ENCODE measurements around the gene SIX1. TPM values are rescaled to one million over a fixed set of nuclear protein-coding genes. Genes with fewer than 3 reads are reported as not detected.

The SIX1 gene
- total and polyA plus RNA-seq, 2 of the 13 experiments (the other 11 are each of a cell fraction or from before 2014, with no cell fraction given) = 1.7 to 6.5 TPM

GRCh38 chr14:60665177-60665550 is 15.9 kb upstream of the SIX1 start (continued):
- TF ChIP-seq, protein P1, sequence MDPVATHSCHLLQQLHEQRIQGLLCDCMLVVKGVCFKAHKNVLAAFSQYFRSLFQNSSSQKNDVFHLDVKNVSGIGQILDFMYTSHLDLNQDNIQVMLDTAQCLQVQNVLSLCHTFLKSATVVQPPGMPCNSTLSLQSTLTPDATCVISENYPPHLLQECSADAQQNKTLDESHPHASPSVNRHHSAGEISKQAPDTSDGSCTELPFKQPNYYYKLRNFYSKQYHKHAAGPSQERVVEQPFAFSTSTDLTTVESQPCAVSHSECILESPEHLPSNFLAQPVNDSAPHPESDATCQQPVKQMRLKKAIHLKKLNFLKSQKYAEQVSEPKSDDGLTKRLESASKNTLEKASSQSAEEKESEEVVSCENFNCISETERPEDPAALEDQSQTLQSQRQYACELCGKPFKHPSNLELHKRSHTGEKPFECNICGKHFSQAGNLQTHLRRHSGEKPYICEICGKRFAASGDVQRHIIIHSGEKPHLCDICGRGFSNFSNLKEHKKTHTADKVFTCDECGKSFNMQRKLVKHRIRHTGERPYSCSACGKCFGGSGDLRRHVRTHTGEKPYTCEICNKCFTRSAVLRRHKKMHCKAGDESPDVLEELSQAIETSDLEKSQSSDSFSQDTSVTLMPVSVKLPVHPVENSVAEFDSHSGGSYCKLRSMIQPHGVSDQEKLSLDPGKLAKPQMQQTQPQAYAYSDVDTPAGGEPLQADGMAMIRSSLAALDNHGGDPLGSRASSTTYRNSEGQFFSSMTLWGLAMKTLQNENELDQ (CRISPR knock-in tag; IDR thresholded peaks at IDR 0.05; ENCODE audit: borderline replicate concordance) = no peak
- TF ChIP-seq ZNF644 (CRISPR knock-in tag; IDR thresholded peaks at IDR 0.05; ENCODE audit: low read depth) (peak; percentile 50), SOX13 (IDR thresholded peaks at IDR 0.05) (no peak), SOX13 (CRISPR knock-in tag; conservative IDR thresholded peaks at IDR 0.05 in 1 of 2, IDR thresholded peaks at IDR 0.05 in 1 of 2) (peak in 1 of 2 experiments; percentile 82; a peak in 2 of 4 replicates), ARID3A (IDR thresholded peaks at IDR 0.05; ENCODE audit: low read depth, low read length) (peak; percentile 65; the same call in 1 of the 2 replicates), SIX1 (CRISPR knock-in tag; IDR thresholded peaks at IDR 0.05; ENCODE audit: borderline replicate concordance) (peak; percentile 96), SKI (IDR thresholded peaks at IDR 0.05; ENCODE audit: partially characterized antibody) (peak; percentile 85), GFI1 (CRISPR knock-in tag; IDR thresholded peaks at IDR 0.05; ENCODE audit: borderline replicate concordance) (peak; percentile 31; the same call in 1 of the 2 replicates), ZNF503 (CRISPR knock-in tag; IDR thresholded peaks at IDR 0.05) (peak; percentile 80; the same call in 1 of the 2 replicates), RXRB (CRISPR knock-in tag; IDR thresholded peaks at IDR 0.05; ENCODE audit: borderline replicate concordance) (peak; percentile 75; the same call in 1 of the 2 replicates), MIER3 (CRISPR knock-in tag; IDR thresholded peaks at IDR 0.05; ENCODE audit: borderline replicate concordance) (peak; percentile 15; the same call in 1 of the 2 replicates), ZNF30 (CRISPR knock-in tag; IDR thresholded peaks at IDR 0.05) (no peak), ARNT (IDR thresholded peaks at IDR 0.05) (no peak), ZNF7 (CRISPR knock-in tag; IDR thresholded peaks at IDR 0.05) (peak; percentile 59; the same call in 1 of the 2 replicates), FOXJ3 (CRISPR knock-in tag; IDR thresholded peaks at IDR 0.05; ENCODE audit: borderline replicate concordance) (peak; percentile 81; the same call in 1 of the 2 replicates), ZNF513 (CRISPR knock-in tag; conservative IDR thresholded peaks at IDR 0.05) (no peak)
- TF ChIP-seq, protein P2, sequence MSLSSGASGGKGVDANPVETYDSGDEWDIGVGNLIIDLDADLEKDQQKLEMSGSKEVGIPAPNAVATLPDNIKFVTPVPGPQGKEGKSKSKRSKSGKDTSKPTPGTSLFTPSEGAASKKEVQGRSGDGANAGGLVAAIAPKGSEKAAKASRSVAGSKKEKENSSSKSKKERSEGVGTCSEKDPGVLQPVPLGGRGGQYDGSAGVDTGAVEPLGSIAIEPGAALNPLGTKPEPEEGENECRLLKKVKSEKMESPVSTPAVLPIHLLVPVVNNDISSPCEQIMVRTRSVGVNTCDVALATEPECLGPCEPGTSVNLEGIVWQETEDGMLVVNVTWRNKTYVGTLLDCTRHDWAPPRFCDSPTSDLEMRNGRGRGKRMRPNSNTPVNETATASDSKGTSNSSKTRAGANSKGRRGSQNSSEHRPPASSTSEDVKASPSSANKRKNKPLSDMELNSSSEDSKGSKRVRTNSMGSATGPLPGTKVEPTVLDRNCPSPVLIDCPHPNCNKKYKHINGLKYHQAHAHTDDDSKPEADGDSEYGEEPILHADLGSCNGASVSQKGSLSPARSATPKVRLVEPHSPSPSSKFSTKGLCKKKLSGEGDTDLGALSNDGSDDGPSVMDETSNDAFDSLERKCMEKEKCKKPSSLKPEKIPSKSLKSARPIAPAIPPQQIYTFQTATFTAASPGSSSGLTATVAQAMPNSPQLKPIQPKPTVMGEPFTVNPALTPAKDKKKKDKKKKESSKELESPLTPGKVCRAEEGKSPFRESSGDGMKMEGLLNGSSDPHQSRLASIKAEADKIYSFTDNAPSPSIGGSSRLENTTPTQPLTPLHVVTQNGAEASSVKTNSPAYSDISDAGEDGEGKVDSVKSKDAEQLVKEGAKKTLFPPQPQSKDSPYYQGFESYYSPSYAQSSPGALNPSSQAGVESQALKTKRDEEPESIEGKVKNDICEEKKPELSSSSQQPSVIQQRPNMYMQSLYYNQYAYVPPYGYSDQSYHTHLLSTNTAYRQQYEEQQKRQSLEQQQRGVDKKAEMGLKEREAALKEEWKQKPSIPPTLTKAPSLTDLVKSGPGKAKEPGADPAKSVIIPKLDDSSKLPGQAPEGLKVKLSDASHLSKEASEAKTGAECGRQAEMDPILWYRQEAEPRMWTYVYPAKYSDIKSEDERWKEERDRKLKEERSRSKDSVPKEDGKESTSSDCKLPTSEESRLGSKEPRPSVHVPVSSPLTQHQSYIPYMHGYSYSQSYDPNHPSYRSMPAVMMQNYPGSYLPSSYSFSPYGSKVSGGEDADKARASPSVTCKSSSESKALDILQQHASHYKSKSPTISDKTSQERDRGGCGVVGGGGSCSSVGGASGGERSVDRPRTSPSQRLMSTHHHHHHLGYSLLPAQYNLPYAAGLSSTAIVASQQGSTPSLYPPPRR (CRISPR knock-in tag; IDR thresholded peaks at IDR 0.05; ENCODE audit: borderline replicate concordance) = peak; percentile 81; the same call in 1 of the 2 replicates
